GM04503 (cell line): ENCODE data around the gene PSMD14.
"Not testable (repeated sequence)": the region's sequence is repeated elsewhere in the genome, so short reads cannot be mapped to it uniquely, and the experiment has no call there.

Experiments
- DNase-seq: peaks from one replicate; pipeline ENCODE4 v3.0.0-alpha.2; 2012; ENCODE audit warnings: low read depth

Gene PSMD14

DNA sequence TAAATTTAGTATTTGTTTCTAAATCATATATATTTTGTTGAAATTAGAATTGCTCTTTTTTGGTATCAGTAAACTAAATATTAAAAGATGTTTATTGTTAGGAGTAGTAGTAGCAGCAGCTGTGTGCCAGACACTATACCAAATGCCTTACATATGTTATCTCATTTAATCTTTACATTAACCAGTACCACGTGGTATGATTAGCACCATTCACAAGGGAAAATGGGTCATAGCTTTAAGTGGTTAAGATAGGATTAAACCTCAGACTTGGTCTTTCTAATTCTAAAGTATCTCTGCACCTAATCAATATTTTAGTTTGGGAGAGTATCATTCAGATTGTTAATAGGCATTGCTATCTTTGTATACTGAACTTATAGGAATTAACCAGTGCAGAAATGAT is 29.0 kb downstream of the PSMD14 start:
- DNase-seq: no peak

DNA sequence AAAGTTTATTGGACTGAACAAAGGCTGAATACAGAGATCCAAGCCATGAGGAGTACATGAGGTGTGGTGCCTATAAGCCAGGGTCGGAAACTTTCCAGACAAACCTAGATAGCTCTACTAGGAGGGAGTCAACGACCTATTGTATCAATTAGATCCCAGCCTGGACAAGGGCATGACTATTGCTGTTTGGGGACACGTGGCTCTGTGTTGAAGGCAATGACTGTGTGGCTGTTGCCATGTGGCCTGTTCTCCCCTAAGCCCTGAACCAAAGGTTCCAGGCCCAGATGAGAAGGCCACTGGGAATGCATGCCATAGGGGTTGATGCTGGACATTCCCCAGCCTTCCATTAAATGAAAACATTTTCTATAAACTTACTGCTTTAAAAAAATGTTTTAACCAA is 31.3 kb downstream of the PSMD14 start:
- DNase-seq: not testable (repeated sequence)

DNA sequence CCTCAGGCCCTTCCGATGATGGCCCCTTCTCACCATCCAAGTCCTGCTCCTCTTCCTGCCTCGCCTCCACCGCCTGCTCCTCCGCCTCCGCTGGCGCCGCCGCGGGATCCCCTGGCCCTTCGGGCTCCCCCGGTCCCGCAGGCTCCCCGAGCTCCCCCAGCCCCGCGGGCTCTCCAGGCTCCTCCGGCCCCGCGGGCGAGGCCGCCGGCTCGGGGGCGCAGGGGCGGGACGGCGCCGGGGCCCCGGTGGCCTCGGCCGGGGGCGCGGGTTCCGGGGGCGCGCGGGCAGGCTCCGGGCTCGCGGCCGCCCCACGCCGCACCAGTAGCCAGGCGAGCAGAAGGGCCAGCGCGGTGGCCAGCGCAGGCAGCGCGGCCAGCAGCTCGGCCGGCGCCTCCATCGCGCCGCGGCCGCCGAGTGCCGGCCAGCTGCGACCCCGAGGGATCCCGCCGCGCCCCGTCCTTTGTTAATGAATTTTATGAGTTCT is 32.7 kb downstream of the PSMD14 start:
- not testable (repeated sequence) for DNase-seq

DNA sequence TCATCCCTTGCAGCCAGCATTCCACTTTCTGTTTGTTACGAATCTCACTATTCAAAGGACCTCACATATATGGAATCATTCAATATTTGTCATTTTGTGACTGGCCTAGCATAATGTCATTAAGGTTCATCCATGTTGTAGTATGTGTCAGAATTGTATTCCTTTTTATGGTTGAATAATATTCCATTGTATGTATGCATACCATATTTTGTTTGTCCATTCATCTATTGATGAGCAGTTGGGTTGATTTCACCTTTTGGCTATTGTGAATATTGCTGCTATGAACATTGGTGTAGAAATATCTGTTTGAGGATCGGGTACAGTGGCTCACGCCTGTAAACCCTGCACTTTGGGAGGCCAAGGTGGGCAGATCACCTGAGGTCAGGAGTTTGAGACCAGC is 35.0 kb downstream of the PSMD14 start:
- no peak for DNase-seq

DNA sequence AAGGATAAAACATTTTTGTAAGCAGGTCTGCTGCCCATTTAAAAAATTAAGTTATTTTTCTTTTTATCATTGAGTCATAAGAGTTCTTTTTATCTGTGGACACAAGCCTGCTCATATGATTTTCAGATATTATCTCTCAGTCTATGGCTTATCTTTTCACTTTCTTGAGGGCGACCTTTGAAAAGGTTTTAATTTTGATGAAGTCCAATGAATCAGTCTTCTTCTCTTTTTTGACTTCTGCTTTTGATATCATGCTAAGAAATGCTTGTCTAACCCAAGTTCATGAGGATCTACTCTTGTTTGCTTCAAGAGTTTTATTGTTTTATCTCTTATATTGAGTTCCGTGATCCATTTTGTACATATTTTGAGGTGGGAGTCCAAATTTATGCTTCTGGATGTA is 36.5 kb downstream of the PSMD14 start:
- no peak for DNase-seq

DNA sequence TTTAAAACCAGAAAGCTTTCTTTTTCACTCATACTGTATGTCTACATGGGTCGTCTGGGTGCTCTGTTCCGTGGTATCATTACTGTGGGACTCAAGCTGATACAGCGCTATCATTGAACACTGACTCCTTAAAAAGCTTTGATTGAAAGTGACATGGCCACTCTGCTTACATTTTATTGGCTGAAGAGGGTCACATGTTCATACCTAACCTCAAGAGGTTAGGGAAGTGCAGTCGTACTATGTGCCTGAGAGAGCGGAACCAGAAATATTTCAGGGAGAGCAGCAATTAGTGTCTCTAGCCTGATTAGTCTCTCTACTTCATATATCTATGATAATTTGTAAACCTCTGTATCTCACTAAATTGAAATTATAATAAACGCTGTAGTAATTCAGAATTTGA is 43.5 kb downstream of the PSMD14 start:
- no peak for DNase-seq

DNA sequence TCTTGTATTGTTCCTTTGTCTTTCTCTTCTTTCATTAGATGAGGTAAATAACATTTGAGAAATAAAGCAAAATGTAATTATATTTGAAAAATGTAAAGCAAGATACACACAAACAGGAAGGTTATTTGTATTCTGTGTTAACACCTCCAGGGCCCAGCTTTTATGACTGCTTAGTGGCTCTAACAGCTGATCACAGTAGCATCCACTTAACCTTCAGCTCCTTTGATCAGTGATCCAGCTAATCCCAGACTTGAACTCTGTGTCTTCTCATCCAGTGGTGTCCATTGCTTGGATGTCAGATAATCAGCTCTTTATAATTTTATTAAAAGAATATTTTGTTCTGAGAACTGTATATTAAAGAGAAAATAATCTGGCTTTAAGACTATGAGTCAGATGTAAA is 44.5 kb downstream of the PSMD14 start:
- DNase-seq: no peak

DNA sequence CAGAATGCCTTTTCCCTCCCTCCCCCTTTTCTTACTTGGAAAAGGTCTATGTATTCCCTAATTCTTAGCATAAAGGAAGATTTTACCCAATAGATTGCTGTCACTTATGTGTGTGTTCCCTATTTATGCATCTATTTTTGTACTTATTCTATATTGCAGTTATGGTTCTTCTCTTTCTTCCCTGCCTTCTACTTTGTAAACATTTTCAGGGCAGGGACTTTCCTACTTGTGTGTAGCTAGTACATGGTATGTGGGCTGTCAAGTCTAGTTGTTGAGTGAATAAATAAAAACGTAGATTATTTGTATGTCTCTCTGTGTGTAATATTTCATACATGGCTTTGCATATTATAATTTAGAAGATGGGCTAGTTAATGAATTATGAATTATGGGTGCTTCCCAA is 45.3 kb downstream of the PSMD14 start:
- no peak for DNase-seq

DNA sequence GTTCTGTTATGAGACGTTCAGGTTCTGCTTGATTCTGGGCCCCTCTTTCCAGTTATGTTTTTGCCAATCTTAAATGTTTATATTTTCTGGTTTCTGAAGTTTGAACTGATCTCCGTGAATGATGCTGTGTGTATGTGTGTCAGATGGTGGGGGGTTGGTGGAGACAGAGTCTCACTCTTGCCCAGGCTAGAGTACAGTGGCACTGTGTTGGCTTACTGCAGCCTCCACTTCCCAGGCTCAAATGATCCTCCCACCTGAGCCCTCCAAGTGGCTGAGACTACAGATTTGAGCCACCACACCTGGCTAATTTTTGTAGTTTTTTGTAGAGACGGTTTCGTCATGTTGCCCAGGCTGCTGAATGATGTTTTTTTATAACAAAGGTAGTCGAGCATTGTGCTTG is 45.9 kb downstream of the PSMD14 start:
- DNase-seq: no peak

DNA sequence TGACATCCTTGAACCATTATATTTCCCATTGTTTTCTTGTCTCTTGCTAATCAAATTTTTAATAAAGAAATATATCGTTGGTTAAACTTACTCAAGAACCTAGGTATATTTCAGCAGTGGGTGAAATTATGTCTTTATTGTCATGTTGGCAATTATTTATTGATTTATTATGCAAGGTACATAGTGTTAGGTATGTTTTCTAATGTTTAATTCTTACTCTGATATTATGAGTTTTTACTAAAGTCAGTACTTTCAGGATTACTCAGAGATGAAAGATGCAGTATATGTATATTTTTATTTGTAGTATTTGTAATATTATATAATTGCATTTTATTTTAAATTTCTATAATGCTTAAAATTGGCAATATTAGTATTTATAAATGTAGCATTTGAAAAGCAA is 46.9 kb downstream of the PSMD14 start:
- no peak for DNase-seq

DNA sequence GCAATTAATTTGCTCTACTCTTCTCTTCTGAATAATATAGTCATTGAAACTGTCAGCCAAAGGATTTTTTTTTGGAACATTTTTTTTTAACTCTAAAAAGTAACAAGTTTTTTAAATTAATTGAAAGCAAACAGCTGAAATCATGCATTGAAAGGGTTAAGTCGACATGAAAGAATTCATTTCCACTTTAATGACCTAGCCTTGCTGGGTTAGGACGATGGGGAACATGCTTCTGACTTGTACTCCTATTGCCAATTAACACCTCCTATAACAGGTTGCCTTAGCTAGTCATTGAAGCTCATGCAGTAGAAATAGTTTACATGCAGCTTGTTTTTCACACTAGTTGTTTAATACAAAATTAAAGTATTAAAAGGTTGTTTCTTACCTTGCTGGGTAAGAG is 47.8 kb downstream of the PSMD14 start:
- no peak for DNase-seq

DNA sequence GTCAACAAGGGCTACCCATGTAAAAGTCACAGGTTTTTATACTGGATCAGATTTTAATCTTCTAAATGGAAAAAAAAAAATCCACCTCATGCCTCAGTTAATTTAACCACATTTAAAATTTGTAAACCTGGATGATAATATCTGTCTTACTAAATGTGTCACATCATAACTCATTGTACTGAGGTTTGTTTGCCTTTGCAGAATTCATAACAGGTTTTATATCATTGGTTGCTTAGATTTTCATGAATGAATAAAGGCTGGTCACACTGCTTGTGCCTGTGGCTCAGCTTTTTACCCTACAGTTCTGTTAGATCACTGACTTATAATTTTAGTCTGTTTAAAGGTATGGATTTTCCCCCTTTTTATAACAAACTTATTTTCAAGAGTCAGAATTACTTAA is 48.9 kb downstream of the PSMD14 start:
- no peak for DNase-seq

DNA sequence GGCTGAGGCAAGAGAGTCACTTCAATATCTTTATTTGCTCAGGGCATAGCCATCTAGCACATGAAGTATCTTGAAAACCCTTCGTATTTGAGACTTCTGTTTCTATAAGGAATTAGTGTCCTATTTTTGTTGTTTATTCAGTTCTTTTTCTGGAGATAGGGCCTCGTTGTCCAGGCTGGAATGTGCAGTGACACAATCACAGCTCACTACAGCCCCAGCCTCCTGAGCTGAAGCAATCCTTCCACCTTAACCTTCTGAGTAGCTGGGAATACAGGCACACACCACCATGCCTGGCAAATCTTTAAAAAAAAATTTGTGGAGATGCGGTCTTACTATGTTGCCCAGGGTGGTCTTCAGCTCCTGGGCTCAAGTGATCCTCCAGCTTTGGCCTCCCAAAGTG is 50.6 kb downstream of the PSMD14 start:
- no peak for DNase-seq

DNA sequence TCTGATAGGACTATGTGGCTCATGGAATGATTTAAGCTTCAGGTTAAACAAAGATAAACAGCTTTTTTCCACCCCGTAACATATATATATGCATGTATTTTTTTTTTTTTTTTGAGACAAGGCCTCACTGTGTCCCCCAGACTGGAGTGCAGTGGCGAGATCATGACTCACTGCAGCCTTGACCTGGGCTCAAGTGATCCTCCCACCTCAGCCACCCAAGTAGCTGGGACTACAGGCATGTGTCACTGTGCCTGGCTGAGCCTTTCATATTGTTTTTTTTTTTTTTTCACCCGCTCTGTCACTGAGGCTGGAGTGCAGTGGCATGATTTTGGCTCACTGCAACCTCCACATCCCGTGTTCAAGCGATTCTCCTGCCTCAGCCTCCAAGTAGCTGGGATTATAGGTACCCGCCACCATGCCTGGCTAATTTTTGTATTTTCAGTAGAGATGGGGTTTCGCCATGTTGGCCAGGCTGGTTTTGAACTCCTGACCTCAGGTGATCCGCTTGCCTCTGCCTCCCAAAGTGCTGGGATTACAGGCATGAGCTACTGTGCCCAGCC is 52.0 kb downstream of the PSMD14 start:
- DNase-seq: not testable (repeated sequence)

DNA sequence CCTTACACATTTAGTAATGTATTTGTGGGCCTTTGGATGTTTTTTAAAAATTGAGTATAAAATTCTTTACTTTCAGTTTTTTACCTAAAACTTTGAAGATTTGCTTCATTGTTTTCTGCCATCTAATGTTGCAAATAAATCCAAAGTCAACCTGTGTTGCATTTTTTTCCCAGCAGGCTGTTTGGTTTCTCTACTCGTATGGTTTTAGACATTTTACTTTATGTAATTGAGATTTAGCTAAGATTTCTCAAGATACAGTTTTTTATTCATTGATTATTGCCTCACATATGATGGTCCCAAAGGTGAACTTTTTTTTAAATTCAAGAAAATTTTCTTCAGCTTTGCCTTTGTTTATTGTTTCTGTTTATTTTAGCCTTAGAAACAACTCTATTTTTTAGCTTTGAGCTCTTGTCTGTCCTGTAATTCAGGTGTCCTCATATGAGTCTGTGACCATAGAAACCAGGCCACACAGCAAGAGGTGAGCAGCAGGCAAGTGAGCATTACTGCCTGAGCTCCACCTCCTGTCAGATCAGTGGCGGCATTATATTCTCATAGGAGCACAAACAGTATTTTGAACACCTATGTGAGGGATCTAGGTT is 54.4 kb downstream of the PSMD14 start:
- DNase-seq: no peak

DNA sequence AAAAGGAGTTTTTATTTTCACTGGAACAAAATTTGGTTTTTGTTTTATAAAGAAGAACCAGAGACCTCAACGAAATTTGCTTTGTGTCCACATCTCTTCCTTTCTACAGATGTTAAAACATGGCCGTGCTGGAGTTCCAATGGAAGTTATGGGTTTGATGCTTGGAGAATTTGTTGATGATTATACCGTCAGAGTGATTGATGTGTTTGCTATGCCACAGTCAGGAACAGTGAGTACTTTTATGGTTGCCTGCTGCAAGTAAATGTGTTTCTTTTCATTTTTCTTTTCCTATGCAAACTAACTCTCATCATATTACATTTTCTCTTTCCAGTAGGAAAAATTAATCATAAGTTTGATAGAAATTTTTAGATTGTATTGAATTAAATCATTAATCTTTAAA is 59.5 kb downstream of the PSMD14 start:
- DNase-seq: no peak

DNA sequence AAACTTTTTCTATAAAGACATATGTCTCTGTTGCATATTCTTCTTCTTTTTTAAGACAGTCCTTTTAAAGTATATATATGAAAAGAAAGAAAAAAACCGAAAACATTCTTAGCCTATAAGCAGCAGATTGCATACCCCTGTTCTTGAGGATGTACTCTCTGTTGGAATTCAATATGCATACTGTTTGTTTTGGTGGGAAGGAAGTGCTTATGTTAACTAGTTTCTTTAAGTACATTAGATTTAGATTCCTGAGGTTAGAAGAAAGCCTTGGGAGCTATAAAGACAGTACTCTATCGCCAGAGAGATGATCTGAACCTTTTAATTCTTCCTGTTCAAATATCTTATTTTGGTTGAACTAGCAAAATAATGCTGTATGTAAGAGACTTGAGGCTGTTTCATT is 61.1 kb downstream of the PSMD14 start:
- DNase-seq: no peak

DNA sequence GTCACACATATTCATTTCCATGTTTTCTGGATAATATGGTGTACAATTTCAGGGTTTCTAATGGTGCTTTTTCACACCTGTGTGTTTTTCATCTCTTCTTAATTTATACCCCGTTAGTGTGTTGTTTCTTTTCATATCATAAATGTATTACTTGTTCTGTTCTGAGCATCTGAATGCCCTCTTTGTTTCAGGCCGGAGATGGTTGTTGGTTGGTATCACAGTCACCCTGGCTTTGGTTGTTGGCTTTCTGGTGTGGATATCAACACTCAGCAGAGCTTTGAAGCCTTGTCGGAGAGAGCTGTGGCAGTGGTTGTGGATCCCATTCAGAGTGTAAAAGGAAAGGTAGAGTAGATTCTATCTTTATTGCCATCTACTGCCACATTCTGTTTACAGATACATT is 62.8 kb downstream of the PSMD14 start:
- no peak for DNase-seq

DNA sequence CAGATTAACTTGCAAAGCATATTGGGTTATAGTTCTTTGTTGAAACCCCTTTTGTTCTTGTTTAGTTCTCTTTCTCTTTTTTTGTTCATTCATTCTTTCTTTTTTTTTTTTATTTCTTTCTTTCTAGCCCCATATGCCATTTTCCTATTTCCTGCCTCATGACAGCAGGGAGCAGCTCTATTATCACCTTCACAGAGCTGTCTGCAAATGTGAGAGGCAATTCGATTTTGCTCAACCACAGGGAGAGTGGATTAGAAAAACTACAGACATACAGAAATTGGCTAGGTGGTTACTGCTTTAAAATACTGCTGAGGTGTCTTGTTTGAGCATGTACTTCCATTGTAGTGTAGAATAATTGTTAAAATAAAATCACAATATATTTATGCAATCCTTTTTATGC is 63.6 kb downstream of the PSMD14 start:
- DNase-seq: no peak

DNA sequence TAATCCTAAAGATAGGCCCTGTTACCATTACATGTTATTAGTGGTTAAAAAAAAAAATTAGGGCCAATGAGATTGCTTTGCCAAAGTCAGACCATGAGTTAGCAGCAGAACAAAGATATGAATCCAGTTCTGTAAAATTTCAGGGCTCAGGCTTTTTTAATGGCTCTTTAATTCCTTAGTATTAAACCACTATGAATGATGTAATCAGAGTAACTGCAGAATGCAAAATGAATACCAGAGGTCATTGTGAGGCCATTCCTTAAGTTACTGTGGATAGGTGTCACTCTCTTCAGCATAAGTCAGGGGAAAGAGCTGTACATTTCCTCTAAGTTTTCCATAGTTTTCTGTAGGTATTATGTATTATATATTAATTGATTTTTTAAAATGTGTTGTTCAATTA is 65.7 kb downstream of the PSMD14 start:
- DNase-seq: peak; percentile 3

DNA sequence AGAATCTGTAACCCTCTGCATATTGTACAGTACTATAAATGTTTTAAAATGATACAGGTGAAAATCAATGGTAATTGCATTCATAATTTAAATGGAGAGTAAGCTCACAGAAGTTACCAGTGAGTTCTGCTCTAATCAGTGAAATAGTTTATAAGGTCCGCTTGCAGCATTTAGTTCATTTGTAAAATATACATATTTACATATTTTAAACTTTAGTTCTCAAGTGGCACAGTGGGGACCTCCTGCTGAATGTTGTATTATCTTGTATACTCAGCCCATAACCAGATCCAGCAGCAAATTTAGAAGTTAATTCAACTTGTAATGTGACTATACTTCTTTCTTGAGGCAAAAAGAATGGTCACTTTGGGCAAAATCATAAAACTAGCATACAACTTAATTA is 66.2 kb downstream of the PSMD14 start:
- DNase-seq: no peak

DNA sequence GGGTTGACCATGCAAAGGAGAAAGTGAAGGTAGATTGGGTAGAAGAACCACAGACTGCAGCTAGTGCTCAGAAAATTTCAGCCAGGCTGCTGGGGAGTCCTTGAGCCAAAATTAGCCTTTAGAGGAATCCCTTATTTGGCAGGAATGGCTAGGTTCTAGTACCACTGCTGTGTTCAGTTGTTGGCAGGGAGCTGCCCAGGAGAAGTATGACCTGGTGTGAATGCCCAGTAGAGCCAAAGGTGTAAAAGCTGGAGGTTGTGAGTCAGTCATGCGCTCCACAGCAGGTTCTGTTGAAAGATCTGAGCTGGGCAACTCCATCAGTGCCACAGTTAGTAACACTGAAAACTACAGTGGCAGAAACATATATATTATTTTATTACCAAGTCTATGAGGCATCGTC is 71.5 kb downstream of the PSMD14 start:
- no peak for DNase-seq

DNA sequence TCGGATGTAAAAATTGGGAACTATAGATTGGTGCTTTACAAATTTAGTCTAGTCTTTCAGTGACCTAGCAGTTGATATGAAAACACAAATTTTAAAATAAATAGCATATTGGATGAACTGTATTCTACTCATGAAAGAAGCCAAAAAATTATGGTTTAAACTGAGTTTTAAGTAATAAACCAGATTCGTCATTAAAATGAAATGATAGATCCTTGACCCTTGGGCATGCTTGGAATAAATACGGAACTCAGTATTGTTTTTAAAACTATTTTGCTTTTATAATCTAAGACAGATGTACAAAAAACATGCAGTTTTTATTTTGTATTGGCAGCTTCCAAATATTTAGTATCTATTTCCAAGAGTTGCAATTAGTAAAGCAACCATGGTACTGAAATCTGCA is 73.3 kb downstream of the PSMD14 start:
- no peak for DNase-seq

DNA sequence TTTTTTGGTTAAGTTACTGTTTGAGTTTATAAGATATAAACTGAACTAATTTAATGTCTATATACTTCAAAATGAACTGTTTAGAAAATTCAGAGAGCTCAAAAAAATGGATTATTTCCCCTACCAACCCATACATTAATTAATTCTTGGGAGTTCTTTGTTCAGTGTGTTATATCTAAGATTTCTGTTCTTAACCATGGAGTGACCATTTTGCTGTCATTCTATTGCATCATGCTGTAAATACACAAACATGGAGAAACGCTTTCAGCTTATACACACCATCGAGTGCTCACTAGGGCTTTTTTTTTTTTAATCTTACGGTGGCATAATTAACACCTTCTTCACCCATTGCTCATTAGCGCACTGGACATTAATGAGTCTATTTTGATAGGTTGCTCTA is 74.5 kb downstream of the PSMD14 start:
- DNase-seq: no peak

DNA sequence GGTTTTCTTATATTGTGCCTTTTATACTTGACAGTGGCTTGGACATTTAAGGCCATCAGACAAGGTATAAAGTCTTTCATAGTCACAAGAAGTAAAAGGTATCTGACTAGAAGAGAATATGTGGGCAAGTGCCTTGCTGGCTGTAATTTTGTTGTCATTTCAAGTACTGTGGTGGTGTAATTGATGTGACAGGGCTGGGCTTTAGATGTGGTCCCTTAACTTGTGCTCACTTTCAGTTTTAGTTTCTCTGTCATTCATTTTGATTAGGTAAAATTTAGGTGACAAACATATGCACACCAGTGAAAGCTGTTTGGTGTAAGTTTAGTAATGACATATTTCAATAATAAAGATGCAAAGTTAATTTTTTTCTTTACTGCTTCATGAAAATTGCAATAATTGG is 76.6 kb downstream of the PSMD14 start:
- no peak for DNase-seq
